Lower lobe of right lung (tissue), 2 donors: ENCODE data around the gene CLN6. TPM values are rescaled to one million over a fixed set of nuclear protein-coding genes. Genes with fewer than 3 reads are reported as not detected.
"Not testable (repeated sequence)": the region's sequence is repeated elsewhere in the genome, so short reads cannot be mapped to it uniquely, and the experiment has no call there.

ENCODE experiments used
- ATAC-seq, 2 donors: fragments of 200-7000 bp; cut with Tn5 transposase; one replicate each; pipeline ENCODE4 v1.9.1; 2020 to 2022; ENCODE audit warnings: mild to moderate bottlenecking in 2 of 2, moderate library complexity in 2 of 2
- DNase-seq: peaks from one replicate; pipeline ENCODE4 v3.0.0-alpha.2; 2020
- H3K27ac ChIP-seq: fragments of 200-600 bp; one replicate; pipeline ENCODE4 v1.8.0; 2022
- H3K27me3 ChIP-seq: fragments of 200-600 bp; one replicate; pipeline ENCODE4 v1.8.0; 2022; ENCODE audit warnings: low read depth
- H3K36me3 ChIP-seq: fragments of 200-600 bp; one replicate; pipeline ENCODE4 v1.8.0; 2022; ENCODE audit warnings: mild to moderate bottlenecking
- H3K4me1 ChIP-seq: fragments of 200-600 bp; one replicate; pipeline ENCODE4 v1.8.0; 2022
- H3K4me3 ChIP-seq: fragments of 200-600 bp; one replicate; pipeline ENCODE4 v1.8.0; 2022; ENCODE audit warnings: mild to moderate bottlenecking
- H3K9me3 ChIP-seq: fragments of 200-600 bp; one replicate; pipeline ENCODE4 v1.8.0; 2022
- CTCF ChIP-seq: fragments of 200-600 bp; IDR thresholded peaks from one replicate; pipeline ENCODE4 v1.8.0; 2022; ENCODE audit warnings: antibody characterized with exemption, mild to moderate bottlenecking
- intact Hi-C: fragments of 100-400 bp; cut with DNase I; formaldehyde crosslinking; loops from one replicate; pipeline ENCODE4 v1.11.0; 2022
- total RNA-seq: library from RNA; stranded (reverse); fragmentation: NEBNext Ultra II Directional; extraction: Animal tissue kit (Norgen Biotek cat#: 25700); gene quantifications from one replicate; pipeline ENCODE4 v1.2.1, GENCODE V29; 2021
- donor health status: DM: no; HTN: yes; CAD: no; lungs with severe emphysema.

CLN6 gene
- total RNA-seq, 1 donor from 2014 or later: 37.9 TPM

GRCh38 chr15:68239025-68239424 lies 9.5 kb upstream of the CLN6 start:
- no peak for TF ChIP-seq CTCF
- Histone ChIP-seq H3K27me3 (no peaks in the 10 kb centered on the region), H3K4me3 (no peak overlapping the region), H3K4me1 (no peaks in the 10 kb centered on the region), H3K27ac (no peak overlapping the region), H3K36me3 (no peaks in the 10 kb centered on the region), H3K9me3 (peaks cover 4% of the 10 kb centered on the region)
- no peak for ATAC-seq
- DNase-seq: no peak
- intact Hi-C loops: no loop called here

- no peak overlapping the region for H3K4me3 ChIP-seq
- no peaks in the 10 kb centered on the region for H3K36me3 ChIP-seq
- ATAC-seq (no peak), DNase-seq (no peak)
- intact Hi-C loops: no loop called here
- no peaks in the 10 kb centered on the region for H3K9me3 ChIP-seq
- peaks cover 4% of the 10 kb centered on the region for H3K4me1 ChIP-seq
- no peak for TF ChIP-seq CTCF
- H3K27me3 ChIP-seq: no peaks in the 10 kb centered on the region
- no peak overlapping the region for H3K27ac ChIP-seq
Observed at GRCh38 chr15:68235022-68235421, 5.5 kb upstream of the CLN6 start.

- H3K36me3 ChIP-seq, H3K27ac ChIP-seq, DNase-seq, H3K4me1 ChIP-seq, H3K4me3 ChIP-seq, H3K27me3 ChIP-seq, H3K9me3 ChIP-seq, ATAC-seq, intact Hi-C loops: not testable (repeated sequence)
Observed at GRCh38 chr15:68234520-68234919, 5.0 kb upstream of the CLN6 start.

- Histone ChIP-seq H3K9me3 (no peaks in the 10 kb centered on the region), H3K27ac (no peak overlapping the region), H3K36me3 (no peaks in the 10 kb centered on the region), H3K27me3 (no peaks in the 10 kb centered on the region), H3K4me3 (no peak overlapping the region), H3K4me1 (peaks cover 4% of the 10 kb centered on the region)
- ATAC-seq: no peak
- intact Hi-C loops: no loop called here
- TF ChIP-seq CTCF: no peak
- no peak for DNase-seq
Observed at GRCh38 chr15:68234060-68234459, 4.5 kb upstream of the CLN6 start.

- ATAC-seq (no peak), DNase-seq (no peak)
- H3K9me3 ChIP-seq: no peaks in the 10 kb centered on the region
- no peaks in the 10 kb centered on the region for H3K36me3 ChIP-seq
- H3K4me3 ChIP-seq: no peak overlapping the region
- no peak overlapping the region for H3K27ac ChIP-seq
- H3K27me3 ChIP-seq: no peaks in the 10 kb centered on the region
- intact Hi-C loops: no loop called here
- TF ChIP-seq CTCF: no peak
- H3K4me1 ChIP-seq: peaks cover 14% of the 10 kb centered on the region
Observed at GRCh38 chr15:68232937-68233336, 3.4 kb upstream of the CLN6 start.

- Histone ChIP-seq H3K36me3 (no peaks in the 10 kb centered on the region), H3K4me3 (no peak overlapping the region), H3K4me1 (peaks cover 18% of the 10 kb centered on the region), H3K27me3 (no peaks in the 10 kb centered on the region), H3K27ac (no peak overlapping the region), H3K9me3 (no peaks in the 10 kb centered on the region)
- intact Hi-C loops: no loop called here
- TF ChIP-seq CTCF: no peak
- ATAC-seq (no peak), DNase-seq (no peak)
Observed at GRCh38 chr15:68232449-68232848, 2.9 kb upstream of the CLN6 start.
